GM10248 (cell line): ENCODE results near the gene NACC2.

ENCODE experiments used
- CTCF ChIA-PET: fragments of 300-600 bp; sonication (Branson Sonifier 250); formaldehyde crosslinking; extraction: SDS; loops from one replicate; lab custom pipeline; 2021; ENCODE audit warnings: antibody characterized with exemption; lab: Yijun Ruan, JAX
- POLR2A ChIA-PET: fragments of 350-650 bp; sonication (Branson Sonifier 250); formaldehyde crosslinking; extraction: SDS; loops from one replicate; lab custom pipeline; 2020; ENCODE audit warnings: antibody characterized with exemption; lab: Yijun Ruan, JAX
- DNase-seq: peaks from one replicate; pipeline ENCODE4 v3.0.0; 2012; ENCODE audit errors: extremely low spot score
- CTCF ChIP-seq: IDR thresholded peaks from 2 replicates; pipeline ENCODE4 v1.5.1; 2012; ENCODE audit warnings: mild to moderate bottlenecking, low read depth; ENCODE audit errors: extremely low read depth, missing control alignments, control extremely low read depth

Gene NACC2

GRCh38 chr9:136087741-136088480 lies 7.2 kb downstream of the NACC2 start:
- POLR2A ChIA-PET: no interaction called here
- TF ChIP-seq CTCF: no peak
- DNase-seq: no peak
- CTCF ChIA-PET: interaction anchor here (1.2 to 1.6 kb wide), 2 partner anchors 35 to 57 kb away, joined by 3 to 7 read pairs; no protein-coding TSS in a partner anchor

- TF ChIP-seq CTCF: no peak
- no peak for DNase-seq
- ChIA-PET POLR2A (no interaction called here), CTCF (interaction anchor here (1.2 to 1.6 kb wide), 2 partner anchors 36 to 58 kb away, joined by 3 to 7 read pairs; no protein-coding TSS in a partner anchor)
These were observed 7.9 kb downstream of the NACC2 start for GRCh38 chr9:136086951-136087740.

GRCh38 chr9:136086213-136086881 lies 8.7 kb downstream of the NACC2 start:
- CTCF ChIA-PET: interaction anchor here (1.1 to 1.6 kb wide), 3 partner anchors 21 to 36 kb away, joined by 3 to 7 read pairs (median 3); no protein-coding TSS in a partner anchor
- no peak for TF ChIP-seq CTCF
- DNase-seq: no peak
- POLR2A ChIA-PET: no interaction called here

GRCh38 chr9:136085815-136086212 lies 9.3 kb downstream of the NACC2 start:
- DNase-seq: no peak
- TF ChIP-seq CTCF: no peak
- POLR2A ChIA-PET: no interaction called here
- CTCF ChIA-PET: interaction anchor here (1.1 to 1.2 kb wide), 2 partner anchors 22 to 23 kb away, joined by 3 read pairs; no protein-coding TSS in a partner anchor

GRCh38 chr9:136084063-136084944 lies 10.8 kb downstream of the NACC2 start:
- no peak for DNase-seq
- POLR2A ChIA-PET: no interaction called here
- TF ChIP-seq CTCF: no peak
- CTCF ChIA-PET: no interaction called here
